Ecto neural progenitor cell (in vitro differentiated cells): ENCODE measurements around the gene SSRP1.
"Not testable (repeated sequence)": the region's sequence is repeated elsewhere in the genome, so short reads cannot be mapped to it uniquely, and the experiment has no call there.

Experiments
- DNase-seq: peaks from one replicate; pipeline ENCODE4 v3.0.0-alpha.2; 2018; ENCODE audit warnings: low spot score

Gene SSRP1, protein sequence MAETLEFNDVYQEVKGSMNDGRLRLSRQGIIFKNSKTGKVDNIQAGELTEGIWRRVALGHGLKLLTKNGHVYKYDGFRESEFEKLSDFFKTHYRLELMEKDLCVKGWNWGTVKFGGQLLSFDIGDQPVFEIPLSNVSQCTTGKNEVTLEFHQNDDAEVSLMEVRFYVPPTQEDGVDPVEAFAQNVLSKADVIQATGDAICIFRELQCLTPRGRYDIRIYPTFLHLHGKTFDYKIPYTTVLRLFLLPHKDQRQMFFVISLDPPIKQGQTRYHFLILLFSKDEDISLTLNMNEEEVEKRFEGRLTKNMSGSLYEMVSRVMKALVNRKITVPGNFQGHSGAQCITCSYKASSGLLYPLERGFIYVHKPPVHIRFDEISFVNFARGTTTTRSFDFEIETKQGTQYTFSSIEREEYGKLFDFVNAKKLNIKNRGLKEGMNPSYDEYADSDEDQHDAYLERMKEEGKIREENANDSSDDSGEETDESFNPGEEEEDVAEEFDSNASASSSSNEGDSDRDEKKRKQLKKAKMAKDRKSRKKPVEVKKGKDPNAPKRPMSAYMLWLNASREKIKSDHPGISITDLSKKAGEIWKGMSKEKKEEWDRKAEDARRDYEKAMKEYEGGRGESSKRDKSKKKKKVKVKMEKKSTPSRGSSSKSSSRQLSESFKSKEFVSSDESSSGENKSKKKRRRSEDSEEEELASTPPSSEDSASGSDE

DNA sequence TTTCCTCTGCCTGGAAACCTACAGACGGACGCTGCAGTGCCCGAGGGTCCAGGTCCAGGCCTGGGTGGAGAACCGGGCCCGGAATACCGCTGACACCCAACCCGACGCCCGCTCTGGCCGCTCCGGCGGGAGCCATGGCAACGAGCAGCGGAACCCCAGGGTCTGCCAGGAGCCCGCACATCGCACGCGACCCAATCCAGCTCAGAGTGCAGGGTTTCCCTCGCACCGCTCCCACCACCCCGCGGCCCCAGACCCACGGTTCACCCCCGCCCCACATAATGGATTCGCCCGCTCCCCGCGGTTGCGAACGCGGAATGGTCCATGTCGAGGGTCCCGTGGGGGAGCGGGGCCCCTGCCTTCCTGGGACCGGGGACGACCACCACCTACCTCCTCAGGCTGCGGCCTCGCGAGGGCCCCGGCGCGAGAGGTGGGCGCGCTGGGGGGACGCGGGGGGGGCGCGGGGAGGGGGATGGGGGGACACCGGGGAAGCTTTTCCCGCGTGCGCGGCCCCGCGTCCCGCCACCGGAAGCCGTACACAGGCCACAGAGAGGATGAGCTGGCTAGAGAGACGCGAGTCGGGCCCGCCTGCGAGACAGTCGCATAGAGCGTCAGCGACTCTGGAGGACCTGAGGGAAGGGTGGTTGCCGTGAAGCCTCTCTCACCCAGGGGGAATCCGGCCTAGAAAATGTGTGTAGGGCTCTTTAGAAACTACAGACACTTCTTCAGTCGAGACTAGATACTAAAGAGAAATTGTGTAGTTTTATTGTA is at the start of gene SSRP1:
TSS of gene SSRP1 (minus strand) at position 550 of the 768 bp plus-strand sequence. CDS start 771 bp downstream, outside the sequence.
- peak; percentile 88 for DNase-seq

DNA sequence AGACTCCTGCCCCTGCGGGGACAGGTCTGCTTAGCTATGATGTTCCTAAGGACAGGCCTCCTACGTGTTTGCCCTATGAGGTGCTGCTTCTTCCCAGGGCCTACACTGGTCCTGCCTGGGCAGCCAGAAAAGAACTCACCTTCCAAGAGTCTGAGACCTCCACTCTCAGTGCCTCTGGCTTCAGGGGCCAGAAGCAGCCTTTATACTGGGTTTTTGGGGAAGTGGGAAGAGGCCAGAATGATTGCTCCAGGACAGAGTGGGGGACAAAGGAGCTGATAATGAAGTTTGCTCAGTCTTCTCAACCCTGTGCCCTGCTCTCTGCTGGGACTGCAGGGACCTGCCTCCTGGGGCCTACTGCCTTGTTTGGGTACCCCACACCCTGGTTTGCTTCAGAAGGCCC is 45.3 kb upstream of the SSRP1 start, which contains the start of gene PRG3:
TSS of gene PRG3 (minus strand) at position 176 of the 400 bp plus-strand sequence. CDS start 442 bp downstream, outside the sequence.
- DNase-seq: no peak

DNA sequence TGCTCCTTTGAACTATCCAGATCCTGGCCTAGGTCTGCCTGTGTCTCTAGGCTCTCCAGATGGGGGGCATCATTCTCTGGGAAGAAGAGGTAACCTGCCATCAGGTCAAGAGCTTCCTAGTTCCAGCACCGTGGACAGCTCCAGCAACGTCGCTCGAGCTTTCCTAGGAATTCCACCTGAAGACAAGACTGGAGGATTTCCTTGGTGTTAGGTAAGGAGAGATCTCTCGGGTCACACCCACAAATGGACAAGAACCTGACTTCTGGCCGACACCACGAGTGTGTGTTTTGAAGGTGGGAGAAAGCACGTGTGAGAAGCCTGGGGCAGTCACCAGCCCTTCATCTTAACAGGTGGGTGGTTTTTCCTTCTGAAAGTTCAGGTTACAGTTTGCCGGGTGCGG is 44.0 kb upstream of the SSRP1 start:
- peak; percentile 69 for DNase-seq

DNA sequence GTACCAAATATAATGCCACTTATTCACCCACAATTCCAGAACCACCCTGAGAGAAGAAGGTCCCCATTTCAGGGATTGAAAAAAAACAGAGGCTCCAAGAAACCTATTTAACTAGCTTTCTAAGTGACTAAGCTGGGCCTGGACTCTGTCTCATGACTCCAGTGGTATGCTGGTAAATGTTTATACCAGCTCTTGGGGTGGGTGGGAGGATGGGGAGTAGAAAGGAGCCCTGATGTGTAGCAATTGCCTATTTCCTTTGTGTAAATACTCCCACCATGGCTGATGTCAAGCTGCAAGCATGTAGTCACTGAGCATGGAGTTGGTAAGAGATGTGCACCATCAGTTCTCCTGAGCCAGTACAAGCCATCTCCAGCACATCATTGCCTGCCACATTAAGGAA is 42.5 kb upstream of the SSRP1 start:
- no peak for DNase-seq

DNA sequence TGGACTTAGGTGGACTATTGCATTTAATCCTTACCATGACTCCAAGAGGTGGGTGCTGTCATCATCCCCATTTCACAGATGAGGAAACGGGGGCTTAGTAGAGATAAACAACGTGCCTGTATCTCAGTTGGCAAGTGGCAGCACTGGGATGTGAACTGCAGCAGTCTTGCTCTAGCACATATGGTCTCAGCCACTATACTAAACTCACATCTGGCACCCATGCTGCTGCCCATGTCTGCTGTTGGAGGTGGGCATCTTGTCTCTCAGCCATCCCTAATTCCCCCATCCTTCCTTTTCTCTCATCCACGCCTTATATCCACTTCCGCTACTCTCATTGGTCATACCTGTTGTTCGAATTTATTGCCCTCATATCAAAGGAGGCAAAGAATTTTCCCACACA is 41.4 kb upstream of the SSRP1 start:
- no peak for DNase-seq

DNA sequence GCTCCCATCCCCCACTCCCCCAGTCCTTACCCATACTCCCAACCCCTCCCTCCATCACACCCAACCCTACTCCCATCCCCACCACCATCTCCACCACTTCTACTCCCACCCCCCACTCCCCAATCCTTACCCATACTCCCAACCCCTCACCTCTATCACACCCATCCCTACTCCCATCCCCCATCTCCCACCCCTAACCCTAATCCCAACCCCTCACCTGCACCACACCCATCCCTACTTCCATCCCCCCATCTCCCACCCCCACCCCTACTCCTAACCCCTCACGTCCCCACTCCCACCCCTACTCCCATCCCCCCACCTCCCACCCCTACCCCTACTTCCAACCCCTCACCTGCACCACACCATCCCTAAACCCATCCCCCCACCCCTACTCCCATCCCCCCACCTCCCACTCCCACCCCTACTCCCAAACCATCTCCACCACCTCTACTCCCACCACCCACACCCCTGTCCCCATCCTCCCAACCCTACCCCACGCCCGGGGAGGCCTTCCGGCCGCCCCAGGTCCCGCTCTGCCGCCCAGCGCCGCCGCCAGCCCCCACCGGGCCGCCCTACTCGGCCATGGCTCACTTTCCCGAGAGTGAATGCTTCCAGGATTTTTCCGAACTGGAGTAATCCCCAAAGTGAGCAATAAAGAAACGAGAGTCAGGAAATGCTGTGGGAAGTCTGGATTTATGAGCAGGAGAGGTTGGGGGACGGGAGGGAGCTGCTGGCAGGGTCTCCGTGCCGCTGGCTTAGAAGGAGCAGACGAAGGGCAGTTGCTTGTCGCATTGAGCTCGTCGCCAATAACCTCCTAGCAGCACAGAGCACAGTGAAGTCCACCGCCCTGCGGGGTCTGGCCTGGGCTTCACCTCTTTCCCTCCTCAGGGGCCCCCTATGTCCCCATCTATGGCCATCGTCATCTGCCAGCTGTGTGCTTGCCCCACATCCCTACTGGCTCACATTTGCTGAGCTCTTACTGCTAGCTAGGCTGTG is 40.7 kb upstream of the SSRP1 start:
- DNase-seq: no peak

DNA sequence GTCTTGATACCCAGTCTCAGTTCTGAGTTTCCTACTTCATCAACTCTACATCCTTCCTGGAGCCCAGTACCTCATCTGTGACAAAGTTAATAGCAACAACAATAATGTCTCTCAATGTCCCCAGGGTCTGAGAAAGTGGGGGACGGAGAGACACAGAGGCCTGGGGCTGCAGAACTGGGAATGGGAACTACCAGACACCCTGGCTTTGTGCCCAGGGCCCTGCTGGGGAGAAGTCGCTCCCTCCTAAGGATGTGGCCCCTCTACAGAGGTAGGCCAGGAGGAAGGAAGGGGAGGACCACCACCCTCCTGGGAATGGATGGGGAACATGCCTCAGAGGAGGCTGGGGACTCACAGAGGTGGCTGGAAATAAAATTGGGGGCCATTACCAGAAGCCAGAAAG is 39.8 kb upstream of the SSRP1 start:
- DNase-seq: no peak

DNA sequence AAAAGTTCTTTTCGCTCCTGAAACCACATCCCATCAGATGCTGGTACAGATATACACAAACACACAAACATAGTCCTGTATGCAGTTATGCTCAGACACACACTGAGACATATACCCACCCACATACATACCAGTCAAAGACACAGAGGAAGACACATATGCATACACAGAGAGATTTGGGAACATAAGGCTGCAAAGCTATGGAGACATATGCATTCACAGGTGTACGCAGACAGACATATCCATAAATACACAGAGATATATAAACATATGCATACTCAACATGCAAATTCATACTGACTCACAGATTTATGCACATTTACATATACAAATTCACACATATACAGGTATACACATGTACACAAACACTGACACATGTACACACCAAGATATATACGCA is 39.3 kb upstream of the SSRP1 start:
- DNase-seq: no peak

DNA sequence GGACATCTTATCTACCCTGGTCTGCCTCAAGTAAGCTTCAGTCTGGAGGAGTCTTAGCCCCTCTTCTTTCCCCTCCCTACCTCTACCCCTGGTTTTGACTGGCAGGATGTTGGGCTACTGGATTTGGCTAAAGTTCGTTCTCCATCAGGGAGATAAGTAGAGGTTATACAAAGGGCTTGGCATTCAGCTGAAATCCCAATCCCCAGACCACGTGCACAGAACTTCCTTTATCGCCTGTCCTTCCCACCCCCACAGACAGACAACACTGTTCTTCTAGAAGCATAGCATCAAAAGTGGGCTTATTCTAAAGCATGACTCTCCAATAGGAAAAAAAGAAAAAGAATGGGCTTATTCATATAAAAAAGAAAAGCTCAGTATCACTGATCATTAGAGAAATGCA is 37.5 kb upstream of the SSRP1 start:
- DNase-seq: no peak

DNA sequence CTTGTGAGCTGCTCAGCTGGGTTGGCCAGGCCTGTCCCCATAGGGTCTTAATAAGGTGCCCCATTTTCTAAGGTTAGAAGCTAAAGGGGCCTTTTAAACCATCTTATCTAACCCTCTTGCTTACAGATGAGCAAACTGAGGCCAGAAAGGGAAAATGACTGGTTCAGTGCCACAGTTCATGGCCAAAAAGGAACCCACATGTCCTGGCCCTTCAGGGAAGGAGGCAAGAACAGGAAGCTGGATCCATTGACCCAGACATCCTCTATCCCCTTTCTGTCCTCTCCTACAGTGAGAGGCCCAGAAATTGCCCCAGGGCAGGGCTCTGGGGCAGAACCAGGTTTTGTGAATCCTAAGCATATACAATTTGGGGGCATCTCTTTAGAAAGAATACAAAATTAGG is 35.2 kb upstream of the SSRP1 start:
- no peak for DNase-seq

DNA sequence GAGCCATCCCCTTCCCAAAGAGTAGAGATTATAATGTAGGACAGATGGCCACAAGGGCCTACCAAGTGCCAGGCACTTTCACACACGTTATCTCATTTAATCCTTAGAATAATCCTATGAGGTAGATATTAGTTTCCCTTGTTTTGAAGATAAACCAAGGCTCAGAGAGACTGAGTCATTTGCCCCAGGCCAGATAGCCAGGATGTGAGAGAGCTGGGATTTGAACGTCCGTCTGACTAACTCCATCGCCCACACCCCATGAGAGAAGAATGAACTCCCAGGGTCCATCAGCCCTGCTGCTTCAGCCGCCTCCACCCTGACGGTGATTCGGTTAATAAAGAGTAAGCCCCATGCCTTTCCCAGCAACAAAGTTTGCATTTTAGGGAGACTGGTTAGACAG is 34.6 kb upstream of the SSRP1 start:
- DNase-seq: no peak

DNA sequence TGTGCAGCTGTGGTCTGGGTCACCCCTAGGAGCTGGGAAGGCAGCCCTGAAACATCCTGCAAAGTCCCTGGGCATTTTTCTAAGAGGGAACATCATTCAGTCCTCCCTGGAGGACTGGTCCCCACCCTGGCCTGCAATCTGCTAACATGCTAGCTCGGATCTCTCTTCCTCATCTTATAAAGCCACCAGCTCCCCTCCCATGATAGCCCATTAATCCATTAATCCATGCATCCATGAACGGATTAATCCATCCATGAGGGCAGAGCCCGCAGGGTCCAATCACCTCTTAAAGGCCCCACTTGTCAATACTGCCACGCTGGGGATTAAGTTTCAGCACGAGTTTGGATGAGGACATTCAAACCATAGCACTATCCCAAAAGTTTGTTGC is 33.1 kb upstream of the SSRP1 start:
- DNase-seq: no peak

DNA sequence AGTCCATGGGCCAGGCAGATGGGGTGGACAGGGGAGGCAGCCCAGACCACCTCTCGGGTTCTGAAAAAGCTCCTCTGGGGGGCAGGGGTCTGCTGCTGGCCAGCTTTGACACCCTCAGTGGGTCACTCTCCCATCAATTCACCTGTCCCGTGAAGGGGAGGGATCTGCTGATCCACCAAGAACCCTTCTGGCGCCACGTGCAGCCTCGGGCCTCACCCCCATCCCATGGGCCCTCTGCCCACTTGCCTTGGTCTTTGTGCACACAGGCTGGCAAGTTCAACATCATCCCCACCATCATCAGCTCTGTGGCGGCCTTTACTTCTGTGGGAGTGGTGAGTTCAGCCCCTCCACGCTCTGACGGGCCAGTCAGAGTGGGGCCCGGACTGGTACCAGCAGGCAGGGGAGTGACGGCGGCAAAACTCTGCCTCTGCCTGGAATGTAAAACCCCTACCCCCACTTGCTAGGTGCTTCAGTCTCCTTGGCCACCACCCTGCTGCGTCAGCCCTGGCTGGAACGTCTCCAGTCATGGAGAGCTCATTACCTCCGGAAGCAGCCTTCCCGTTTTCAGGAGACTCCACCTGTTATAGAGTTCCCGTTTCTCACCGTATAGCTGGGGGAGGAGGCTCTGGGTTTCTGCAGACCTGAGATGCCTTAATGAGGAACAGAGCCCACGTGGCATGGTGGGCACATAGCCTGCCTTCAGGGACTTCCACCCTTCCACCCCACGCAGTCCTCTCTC is 32.6 kb upstream of the SSRP1 start:
- no peak for DNase-seq

DNA sequence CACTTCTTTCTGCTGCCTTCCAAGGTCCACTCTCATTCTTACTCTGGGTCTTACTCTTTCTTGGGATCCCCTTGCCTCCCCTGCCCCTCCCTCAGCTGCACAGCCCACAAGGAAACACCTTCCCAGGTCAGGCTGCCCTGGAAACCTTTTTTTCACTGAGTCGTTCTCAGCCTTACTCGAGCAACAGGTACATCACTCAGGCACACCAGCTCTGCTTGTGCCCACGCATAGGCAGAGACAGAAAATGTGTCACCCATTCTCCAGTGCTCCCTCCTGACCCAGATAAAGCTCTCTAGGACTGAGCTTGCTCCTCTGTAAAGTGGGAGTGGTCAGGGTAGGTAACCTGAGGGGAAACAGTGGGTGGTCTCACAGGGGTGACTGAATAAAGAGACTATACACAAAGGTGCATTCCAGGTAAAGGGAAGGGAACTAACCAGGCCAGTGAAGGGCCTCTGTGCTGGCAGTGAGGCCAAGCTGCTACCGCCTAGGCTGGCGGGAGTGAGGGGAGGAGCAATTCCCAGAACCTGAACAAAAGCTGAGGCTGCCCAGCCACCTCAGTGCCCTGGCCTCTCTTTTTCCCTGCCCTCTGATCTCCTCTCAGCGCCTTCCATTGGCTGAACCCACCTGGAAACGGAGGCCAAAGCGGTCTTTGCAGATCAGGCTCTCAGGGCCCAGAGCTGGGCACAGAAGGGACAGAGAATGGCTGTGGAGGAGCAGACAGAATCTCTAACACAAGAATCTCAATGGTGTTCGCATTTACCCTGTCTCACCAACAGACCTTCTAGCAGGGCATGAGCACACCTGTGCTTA is 29.4 kb upstream of the SSRP1 start:
- DNase-seq: no peak

DNA sequence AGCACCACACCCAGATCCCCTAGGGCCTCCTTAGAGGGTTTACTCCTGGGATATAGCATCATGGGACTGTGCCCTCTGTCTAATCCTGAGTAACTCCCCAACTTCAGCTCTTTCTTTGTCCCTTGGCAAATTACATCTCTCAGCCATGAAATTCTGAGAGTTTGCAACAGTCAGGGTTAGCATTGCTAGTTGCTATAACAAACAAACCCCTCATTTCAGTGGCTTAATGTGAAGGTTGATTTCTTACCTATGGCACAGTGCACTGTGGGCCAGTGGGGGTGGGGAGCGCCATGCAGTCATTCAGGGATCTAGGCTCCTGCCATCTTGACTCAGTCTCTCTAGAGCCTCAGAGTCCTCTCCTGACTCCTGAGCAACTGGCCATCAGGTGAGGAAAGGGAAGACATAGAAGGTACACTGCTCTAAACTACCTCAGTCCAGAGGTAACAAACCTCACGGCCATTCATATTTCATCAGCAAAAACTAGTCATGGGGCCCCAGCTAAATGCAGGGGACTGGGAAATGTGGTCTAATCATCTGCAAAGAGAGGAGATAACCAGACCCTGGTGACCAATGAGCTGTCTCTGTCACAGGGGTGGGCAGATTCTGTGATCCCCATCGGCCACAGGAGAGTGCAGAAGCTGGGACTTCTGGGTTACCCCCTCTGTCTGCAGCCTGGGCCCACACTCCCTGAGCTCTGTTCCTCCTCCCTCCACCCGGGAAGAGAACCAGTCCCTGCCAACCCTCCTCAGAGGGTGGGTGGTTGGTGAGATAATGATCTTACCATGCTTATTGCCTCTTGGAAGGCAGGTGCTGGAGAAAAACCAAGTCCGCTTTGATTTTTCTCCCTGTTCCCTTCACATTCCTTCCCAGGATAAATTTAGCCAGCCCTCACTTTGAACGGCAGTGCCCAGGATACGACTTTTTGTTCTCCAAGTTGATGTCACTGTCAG is 27.7 kb upstream of the SSRP1 start:
- no peak for DNase-seq

DNA sequence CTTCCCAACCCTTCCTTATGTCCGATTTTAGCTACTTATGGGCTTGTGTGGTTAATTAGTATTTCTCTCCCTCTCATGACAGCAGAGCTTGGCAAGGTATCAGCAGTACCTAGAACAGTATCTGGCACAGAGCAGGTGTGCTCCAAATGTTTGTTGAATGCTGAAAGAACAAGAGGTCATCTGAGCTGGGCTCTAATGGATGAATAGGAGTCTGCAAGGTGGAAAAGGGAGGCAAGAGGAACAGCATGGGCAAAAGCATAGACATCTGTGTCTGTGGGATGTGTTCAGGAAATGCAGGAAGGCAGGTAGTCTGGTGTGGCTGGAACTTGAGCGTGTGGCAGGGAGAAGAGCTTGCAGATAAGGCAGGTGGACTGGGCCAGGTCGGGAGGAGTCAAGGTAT is 26.2 kb upstream of the SSRP1 start:
- DNase-seq: no peak

DNA sequence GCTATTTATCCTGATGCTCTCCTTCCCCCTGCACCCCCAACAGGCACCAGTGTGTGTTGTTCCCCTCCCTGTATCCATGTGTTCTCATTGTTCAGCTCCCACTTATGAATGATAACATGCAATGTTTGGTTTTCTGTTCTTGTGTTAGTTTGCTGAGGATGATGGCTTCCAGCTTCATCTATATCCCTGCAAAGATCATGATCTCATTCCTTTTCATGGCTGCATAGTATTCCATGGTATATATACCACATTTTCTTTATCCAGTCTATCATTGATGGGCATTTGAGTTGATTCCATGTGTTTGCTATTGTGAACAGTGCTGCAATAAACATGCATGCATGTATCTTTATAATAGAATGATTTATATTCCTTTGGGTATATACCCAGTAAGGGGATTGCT is 25.7 kb upstream of the SSRP1 start:
- not testable (repeated sequence) for DNase-seq

DNA sequence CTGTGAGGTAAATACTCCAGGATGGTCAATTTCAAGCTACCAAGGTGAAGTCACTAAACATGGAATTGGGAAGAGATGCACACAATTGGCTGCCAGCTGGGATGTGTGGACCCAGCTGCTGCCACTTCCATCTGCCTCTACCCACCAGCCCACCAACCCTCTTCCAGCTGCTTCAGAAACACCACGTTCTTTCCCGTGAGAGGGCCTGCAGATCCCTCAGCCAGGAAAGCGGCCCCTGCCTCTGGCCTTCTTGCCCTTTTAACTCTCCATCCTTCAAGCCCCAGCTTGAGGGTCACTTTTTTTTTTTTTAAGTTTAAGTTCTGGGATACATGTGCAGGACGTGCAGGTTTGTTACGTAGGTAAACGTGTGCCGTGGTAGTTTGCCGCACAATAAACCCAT is 25.3 kb upstream of the SSRP1 start:
- no peak for DNase-seq
